BJ (cell line): ENCODE measurements around the gene KCNQ1OT1. TPM values are rescaled to one million over a fixed set of nuclear protein-coding genes. Genes with fewer than 3 reads are reported as not detected.

Experiments used
- CTCF ChIA-PET: fragments of 350-600 bp; formaldehyde crosslinking; extraction: SDS; loops from one replicate; lab custom pipeline; 2021; ENCODE audit warnings: antibody characterized with exemption, inconsistent platforms; lab: Yijun Ruan, JAX
- POLR2A ChIA-PET: fragments of 300-600 bp; sonication (Branson Sonifier 250); formaldehyde crosslinking; extraction: SDS; loops from one replicate; lab custom pipeline; 2021; ENCODE audit warnings: antibody characterized with exemption; lab: Charles Lee
- DNase-seq: peaks from one replicate; pipeline ENCODE4 v3.0.0-alpha.2; 2011; ENCODE audit warnings: low read depth
- H3K27me3 ChIP-seq: 2 replicates; pipeline ENCODE4 v1.6.0; 2011; ENCODE audit warnings: low read length; ENCODE audit not compliant: control insufficient read depth, insufficient read depth
- H3K36me3 ChIP-seq: 2 replicates; pipeline ENCODE4 v1.5.1; 2011; ENCODE audit warnings: low read length; ENCODE audit not compliant: control insufficient read depth, insufficient read depth
- H3K4me3 ChIP-seq: 2 replicates; pipeline ENCODE4 v1.5.1; 2011; ENCODE audit warnings: low read depth, mild to moderate bottlenecking, control low read depth, low read length
- polyA plus RNA-seq: library from polyadenylated mRNA; depleted of rRNA; stranded (reverse); fragments of >200 nt; gene quantifications from 2 replicates; pipeline ENCODE4 v1.2.3, GENCODE V29; 2011
- TF ChIP-seq, protein P1 (sequence below): IDR thresholded peaks from 2 replicates; pipeline ENCODE4 v1.5.1; 2011; ENCODE audit warnings: low read depth, mild to moderate bottlenecking, control low read depth, inconsistent platforms, low read length, moderate library complexity; ENCODE audit not compliant: insufficient read depth

KCNQ1OT1 gene
- polyA plus RNA-seq, 1 experiment, result 0.16 TPM

DNA sequence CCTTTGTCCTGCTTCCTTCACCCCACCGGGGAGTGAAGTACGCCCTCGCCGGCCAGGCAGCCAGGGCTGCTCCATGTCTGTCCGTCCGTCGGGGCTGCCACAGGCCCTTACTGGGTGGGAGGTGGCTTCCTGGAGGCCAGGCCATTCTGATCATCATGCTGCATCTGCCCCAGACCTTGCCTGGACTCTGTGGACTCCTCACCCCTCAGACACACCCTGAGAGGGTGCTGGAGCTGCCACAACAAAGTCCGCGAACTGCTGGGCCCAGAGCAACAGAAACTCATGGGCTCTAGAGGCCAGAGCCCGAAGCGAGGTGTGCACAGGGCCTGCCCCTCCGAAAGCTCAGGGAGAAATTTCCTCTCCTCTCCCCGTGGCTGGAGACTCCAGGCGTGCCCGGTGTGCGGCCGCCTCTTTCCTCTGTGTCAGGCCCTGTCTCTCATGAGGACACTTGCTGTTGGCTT is 124.2 kb downstream of the KCNQ1OT1 start:
- ChIA-PET POLR2A (no interaction called here), CTCF (no interaction called here)
- no peak for DNase-seq
- Histone ChIP-seq H3K36me3 (no peaks in the 10 kb centered on the region), H3K4me3 (no peak overlapping the region), H3K27me3 (no peaks in the 10 kb centered on the region)
- TF ChIP-seq, protein P1, sequence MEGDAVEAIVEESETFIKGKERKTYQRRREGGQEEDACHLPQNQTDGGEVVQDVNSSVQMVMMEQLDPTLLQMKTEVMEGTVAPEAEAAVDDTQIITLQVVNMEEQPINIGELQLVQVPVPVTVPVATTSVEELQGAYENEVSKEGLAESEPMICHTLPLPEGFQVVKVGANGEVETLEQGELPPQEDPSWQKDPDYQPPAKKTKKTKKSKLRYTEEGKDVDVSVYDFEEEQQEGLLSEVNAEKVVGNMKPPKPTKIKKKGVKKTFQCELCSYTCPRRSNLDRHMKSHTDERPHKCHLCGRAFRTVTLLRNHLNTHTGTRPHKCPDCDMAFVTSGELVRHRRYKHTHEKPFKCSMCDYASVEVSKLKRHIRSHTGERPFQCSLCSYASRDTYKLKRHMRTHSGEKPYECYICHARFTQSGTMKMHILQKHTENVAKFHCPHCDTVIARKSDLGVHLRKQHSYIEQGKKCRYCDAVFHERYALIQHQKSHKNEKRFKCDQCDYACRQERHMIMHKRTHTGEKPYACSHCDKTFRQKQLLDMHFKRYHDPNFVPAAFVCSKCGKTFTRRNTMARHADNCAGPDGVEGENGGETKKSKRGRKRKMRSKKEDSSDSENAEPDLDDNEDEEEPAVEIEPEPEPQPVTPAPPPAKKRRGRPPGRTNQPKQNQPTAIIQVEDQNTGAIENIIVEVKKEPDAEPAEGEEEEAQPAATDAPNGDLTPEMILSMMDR, result no peak

DNA sequence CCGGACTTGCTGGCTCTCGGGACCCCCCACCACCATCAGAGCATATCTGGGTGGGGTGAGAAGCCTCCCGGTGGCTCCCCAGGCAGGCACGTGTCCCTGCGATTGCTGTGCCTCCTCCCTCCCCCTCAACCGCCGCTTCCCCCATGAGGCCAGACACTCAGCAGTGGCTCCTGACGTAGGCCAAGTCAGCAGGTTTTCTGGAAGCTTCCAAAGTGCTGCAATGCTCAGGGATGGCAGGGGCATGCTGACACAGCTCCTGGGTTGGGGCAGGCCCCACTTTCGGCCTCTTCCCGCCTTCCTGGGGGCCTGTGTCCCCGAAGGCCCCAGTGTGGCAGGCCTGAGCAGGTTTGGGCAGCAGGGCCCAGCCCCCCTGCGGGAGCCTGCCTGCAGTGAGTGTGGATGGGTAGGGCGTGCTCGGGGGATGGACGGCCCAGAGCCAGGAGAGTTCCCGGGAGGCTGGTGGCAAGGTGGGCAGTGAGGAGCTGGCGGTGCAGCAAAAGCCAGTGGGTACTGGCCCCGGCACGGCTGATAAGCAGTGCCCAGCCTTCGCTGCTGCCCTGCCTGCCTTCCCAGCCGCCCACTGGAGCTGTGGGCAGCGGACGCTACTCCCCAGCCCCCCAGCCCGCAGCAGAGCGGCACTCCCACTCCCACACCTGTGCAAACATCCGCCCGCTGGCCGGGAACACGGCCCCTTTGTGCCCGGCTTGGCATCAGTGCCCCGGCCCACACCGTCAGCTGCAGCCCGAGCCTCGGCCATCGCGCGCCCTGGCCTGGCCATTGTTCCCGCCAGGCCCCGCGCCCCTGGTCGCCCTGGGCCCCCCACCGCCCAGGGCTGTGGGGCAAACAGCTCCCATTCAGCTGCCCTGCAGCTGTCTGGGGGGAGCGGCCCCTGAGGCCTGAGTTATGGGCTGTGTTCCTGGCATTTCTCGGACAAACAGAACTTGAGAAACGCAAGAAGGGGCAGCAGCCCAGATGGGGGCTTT is 125.0 kb downstream of the KCNQ1OT1 start:
- TF ChIP-seq, protein P1, result no peak
- H3K27me3 ChIP-seq, result no peaks in the 10 kb centered on the region
- ChIA-PET POLR2A (no interaction called here), CTCF (no interaction called here)
- no peaks in the 10 kb centered on the region for H3K36me3 ChIP-seq
- H3K4me3 ChIP-seq, result no peak overlapping the region
- DNase-seq, result no peak

DNA sequence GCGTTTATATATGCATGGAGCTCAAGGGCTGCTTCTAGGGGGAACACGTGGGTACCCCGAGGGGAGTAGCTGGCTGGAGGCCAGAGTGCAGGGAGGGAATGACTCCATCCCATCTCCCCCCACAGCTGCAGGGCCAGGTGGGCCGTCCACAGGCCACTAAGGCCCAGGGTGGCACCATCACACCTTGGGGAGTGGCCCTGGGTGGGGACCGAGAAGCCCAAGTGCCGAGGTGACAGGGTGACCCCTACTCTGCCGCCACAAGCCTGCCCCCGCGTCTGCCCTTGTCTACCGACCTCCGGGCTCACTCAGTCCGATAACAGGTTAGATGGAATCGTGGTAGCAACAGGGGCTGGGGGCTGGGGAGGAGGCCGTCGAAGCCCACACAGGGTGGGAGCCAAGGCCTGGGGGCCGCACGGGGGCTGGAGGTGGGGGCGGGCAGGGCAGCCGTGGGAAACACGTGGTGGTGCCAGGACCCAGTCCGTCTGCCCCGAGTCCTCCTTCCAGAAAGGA is 125.7 kb downstream of the KCNQ1OT1 start:
- TF ChIP-seq, protein P1, result no peak
- Histone ChIP-seq H3K27me3 (no peaks in the 10 kb centered on the region), H3K36me3 (no peaks in the 10 kb centered on the region), H3K4me3 (no peak overlapping the region)
- DNase-seq, result no peak
- ChIA-PET CTCF (no interaction called here), POLR2A (no interaction called here)

DNA sequence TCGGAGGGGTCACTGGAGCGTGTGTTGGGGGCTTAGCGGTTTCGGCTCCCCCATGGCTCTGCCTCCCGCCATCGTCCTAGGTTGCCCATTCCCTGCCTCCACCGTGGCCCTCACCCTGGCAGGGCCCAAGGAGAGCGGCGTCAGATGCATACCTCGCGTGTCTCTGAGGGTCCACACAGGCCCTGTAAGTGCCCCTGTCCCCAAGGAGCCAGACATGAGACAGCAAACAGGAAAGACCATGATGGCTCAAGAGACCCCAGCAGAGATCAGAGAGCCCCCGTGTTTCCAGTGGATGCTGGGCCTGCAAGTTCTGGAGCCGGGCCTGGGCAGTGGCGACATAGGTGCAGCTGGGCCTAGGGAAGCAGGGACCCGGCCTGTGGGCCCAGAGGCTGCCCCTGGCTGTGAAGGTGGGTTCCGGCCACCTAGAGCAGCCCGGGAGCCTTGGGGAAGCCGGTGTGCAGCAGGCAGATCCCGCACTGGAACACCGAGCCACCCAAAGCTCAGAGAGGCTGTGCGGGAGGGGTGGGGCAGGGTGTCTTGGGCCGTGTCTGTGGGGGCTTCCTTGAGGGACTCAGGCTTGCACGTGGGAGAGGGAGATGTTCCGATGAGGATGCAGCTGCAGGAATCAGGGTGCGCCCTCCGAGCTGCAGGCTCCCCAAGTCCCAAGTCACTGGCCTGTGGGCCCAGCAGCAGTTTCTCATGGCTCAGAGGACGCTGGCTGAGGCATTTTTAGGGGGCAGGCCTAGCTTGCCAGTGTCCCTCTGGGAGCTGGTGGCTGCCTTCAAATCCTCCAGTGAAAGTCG is 126.4 kb downstream of the KCNQ1OT1 start:
- POLR2A ChIA-PET, result no interaction called here
- CTCF ChIA-PET, result no interaction called here
- TF ChIP-seq, protein P1, result no peak

More for the DNA sequence above, 126.4 kb downstream of the KCNQ1OT1 start:
- H3K4me3 ChIP-seq, result no peak overlapping the region
- no peak for DNase-seq
- H3K27me3 ChIP-seq, result no peaks in the 10 kb centered on the region
- no peaks in the 10 kb centered on the region for H3K36me3 ChIP-seq
